ENCODE data around the gene ANKRD33B.
A peak's percentile ranks its signal among the peaks of the same experiment; 100 is the strongest.

Gene ANKRD33B

DNA sequence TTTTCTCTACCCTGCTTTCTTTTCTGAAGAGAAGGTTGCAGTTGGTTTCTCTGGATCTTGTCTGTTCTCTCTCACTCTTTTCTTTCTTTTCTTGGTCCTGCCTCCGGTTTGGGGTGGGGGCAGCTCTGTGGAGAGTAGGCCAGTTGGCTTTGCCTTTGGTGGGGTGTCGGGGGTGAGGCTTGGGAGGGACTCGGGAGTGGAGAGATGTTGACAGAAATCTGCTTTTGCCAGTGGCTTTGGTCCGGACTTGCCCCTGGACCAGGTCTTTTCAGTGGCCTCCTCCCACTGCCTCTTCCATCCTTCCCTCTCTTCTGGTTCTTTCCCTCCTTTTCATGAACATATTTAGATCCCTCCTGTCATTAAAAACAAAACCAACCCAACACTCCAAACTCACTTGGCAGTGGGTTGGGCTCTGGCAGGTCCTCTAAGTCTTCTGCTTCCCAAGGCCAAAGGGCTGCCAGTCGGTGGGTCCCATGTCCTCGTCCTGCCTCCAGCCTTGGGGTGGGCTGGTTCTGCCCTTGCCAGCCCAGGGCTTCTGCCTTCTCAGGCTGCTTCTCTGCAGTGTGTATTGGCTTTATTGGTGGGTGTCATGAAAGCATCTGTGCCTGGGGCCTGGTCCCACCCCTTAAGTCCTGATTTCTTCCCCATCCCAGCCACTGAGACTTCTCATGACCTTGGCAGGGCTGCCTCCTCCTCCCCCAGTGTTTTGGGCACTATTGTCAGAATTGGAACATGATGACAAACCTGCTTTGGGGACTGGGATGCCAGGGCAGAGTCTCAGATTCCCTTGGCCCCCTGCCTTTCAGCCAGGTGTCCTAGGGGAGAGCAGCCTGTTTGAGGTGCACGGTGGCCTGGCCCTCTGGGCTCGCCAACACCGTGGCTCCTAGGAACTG is 16.9 kb downstream of the ANKRD33B start:
- DNase-seq: no peak

DNA sequence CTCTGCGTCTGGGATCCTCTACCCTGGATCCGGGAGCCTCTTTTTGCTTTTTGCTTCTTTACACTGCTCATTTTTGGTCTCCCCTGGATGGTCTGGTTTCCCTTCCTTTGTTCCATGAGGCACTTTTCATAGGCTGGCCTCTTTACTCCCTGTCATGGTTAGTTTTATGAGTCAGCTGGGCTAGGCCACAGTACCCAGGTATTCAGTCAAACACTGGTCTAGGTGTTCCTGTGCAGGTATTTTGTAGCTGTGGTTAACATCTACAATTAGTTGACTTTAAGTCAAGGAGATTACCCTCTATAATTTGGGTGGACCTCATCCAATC is 17.5 kb downstream of the ANKRD33B start:
- DNase-seq: no peak

DNA sequence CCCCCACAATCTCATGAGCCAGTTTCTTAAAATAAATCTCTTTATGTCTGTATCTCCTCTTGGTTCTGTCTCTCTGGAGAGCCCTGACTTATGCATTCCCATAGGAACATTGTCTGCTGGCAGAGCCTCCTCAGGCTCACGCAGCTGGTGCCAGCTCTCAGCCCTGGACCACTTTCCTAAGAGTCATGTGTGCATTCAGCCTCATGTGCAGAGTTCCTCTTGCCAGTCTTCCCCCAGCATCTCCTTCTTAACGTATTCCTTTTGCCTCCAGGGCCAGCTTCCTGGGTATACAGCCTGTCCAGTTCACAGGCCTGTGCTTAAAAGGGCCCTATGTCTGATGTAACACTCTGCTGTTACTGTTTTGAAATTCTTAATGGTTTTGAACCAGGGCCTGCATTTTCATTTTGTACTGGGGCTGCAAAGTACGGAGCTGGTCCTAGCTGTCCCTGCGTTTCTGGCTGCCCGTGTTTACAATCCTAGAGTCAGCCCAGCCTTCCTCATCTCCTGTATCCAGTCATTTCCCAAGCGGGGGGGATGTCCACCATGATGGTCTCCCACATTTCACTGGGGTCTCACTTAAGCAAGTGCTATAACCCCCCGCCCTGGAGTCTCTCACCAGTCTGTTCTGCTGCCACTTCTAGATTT is 18.1 kb downstream of the ANKRD33B start:
- no peak for DNase-seq

DNA sequence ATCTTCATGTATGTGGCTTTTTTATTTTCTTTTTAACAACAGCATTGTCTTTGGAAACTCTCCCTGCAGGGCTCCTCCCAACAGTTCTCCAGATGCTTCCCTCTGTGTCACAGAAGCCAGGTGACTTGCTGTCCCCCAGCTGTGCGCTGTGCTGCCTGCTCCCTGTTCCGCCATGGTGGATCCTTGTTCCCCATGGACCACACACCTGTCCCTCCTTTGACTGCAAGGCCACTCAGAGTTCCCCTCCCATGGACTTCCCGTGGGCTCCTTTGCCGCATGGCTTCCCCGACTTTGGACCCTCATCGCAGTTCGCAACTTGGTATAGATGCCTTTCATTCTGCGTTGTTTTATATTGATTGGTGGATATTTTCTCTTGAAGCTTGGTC is 18.6 kb downstream of the ANKRD33B start:
- DNase-seq: no peak

DNA sequence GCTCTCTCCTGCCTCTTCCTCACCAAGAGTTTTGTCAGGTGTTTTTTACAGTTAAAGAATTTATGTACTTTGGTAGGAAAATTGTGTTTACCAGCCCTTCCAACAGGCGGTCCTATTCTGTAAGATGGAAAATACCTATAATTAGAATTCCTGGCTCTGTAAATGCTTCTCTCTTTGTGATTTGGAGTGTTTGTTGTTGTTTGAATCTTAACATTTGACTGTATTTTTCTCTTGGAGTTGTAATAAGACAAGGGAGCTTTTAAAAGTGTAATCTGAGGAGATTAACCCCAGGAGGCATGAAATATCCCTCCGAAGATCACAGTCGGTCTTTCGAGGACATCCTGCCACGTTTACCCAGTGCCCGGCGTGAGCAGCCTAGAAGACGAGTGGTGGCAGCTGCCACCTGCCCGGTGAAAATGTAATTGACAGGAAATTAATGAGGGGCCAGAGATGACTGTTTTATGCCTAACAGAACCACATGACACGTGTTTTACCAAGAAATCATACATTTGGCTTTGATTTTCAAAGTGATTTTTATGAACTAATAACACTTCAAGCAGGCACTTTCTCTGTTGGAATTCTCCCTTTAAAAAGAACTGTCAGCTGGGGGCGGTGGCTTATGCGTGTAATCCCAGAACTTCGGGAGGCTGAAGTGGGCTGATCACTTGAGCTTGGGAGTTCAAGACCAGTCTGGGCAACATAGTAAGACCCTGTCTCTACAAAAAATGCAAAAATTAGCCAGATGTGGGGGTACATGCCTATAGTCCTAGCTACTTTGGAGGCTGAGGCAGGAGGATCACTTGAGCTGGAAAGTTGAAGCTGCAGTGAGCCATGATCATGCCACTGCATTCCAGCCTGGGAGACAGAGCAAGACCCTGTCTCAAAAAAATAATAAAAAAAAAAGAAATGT is 20.0 kb downstream of the ANKRD33B start:
- DNase-seq: no peak

DNA sequence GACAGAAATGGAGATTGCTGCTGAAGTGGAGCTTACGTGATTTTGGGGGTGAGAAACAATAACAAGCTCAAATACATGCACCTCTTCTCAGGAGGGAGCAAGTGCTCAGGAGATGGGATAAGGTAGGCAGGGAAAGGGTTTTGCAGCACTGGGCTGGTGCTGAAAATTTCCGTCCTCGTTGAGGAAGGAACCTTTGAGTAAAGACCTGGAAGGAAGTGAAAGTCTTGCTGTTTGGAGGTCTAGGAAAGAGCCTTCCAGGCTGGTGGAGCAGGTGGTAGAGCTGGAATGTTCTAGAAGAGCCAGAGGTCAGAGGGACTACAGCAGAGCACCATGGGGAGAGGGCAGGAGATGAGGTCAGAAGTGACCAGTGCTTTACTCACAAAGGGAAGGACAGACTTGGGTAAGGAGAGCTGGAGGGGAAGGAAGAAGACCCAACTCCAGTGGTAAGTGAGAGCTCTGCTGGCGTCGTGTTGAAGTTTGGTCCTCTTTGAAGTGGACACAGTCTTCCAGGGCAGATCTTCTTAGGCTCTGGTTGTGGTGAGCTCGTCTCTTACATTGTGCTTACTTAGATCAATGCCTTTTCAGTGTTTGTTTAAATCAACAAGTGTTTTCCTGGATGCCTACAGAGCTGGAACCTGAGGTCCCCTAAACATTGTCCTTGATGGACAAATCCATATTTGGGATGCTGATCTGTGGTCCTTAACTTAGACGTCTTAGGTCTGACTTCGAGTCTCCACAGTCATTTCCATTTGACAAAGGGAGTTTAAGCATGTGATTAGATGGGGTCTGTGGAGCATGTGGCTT is 21.0 kb downstream of the ANKRD33B start:
- DNase-seq: no peak

DNA sequence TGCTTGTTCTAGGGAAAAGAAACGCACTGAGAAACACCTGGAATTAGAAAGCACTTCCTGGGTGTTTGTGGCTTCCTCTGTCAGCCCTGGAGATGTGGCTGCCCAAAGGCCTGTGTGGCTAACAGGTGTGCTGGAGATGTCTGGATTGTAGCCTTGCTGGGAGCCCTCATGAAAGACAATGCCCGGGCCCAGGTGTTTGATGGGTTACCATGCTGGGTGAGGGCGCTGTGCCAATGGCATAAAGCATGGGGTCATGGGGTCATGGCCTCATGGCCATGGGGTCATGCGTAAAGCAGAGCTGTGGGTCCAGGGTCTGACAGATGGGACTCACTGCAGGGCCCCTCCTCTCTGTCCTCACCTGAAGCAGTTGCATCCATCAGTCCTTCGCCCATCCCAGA is 21.6 kb downstream of the ANKRD33B start:
- no peak for DNase-seq

DNA sequence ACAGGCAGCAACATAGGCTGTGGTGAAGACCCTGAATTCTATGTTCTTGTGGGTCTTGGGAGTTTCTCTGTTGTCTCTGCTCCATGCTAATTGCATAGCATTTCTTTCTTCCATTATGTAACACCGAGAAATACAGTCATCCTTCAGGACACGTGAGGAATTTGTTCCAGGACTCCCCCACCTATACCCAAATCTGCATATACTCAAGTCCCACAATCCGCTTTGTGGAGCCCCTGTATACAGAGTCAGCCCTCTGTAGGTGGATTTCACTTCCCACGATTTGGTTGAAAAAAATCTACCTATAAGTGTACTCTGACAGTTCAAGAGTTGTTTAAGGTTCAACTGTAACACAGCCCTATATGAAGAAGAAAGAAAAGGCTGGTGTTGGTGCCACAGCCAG is 22.1 kb downstream of the ANKRD33B start:
- no peak for DNase-seq

DNA sequence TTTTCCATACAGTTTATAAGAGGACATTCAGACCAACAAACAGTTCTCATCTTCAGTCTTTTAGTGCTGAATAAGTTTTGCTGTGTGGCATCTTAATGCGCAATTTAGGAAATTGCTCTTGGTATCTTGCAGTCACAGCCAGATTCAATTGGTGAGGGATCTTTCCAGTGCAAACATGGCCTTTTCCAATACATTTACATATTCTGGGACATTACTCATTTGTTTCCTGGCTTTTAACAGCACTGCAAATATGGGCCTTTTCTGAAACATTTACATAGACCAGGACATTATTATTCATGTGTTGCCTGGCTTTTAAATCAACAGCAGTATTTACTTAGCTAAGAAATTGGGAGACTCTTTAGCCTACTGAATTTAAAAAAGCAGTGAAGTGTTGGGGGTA is 22.7 kb downstream of the ANKRD33B start:
- DNase-seq: no peak

DNA sequence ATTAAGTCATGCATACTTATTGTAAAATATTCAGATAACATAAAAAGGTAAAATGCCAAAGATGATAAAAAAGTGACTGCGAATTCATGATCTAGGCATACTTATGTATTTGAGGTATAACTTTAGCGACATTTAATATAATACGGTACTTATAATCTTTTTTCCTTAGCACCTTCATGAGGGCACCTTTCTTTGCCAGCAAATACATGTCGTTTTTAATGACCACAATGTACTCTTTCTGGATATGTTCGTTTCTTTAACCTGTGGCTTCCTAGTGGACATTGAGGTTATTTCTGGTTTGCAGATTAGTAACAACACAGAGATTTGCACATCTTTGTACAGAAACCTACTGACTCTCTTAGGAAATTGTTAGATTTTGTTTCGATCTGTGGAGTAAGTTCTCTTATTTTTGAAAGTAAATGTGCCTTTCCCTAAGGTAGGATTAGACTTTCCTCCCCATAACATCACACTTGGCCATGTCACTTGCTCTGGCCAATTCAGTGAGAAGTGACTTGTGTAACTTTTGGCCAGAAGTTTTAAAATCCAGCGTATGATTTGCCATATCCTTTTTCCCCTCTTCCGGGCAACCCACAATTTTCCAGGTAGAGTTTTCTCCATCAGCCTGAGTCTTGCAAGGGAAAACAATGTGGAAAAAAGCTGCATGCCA is 24.4 kb downstream of the ANKRD33B start:
- no peak for DNase-seq

DNA sequence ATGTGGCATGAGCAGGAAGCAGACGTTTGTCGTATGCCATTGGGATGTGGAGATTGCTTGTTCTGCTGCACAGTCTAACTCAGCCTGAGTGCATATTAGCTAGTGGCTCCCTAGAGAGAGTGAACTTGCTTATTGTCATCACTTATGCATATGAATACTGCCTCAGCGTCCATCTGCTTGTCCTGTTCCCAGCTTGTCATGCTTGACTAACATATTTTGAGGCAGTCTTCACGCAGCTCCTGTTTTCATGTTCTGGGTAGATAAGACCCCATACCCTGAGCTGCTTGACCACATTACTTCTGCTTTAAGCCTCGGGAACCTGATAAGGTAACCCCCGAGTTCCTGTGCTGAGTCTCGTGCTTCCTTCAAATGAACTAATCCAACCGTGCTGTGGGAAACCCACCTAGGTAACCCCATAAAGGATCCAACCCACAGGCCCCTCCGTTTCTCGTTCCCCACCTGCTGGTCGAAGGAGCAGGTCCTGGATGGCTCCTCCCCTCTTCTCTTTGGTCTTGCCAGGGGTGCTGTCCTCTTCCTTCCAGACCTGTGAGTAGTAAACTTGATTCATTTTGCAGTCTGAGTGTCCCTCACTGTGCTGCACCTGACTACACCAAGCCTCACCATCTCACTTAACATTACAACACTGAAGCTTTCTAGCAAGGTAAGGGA is 25.0 kb downstream of the ANKRD33B start:
- DNase-seq: no peak

DNA sequence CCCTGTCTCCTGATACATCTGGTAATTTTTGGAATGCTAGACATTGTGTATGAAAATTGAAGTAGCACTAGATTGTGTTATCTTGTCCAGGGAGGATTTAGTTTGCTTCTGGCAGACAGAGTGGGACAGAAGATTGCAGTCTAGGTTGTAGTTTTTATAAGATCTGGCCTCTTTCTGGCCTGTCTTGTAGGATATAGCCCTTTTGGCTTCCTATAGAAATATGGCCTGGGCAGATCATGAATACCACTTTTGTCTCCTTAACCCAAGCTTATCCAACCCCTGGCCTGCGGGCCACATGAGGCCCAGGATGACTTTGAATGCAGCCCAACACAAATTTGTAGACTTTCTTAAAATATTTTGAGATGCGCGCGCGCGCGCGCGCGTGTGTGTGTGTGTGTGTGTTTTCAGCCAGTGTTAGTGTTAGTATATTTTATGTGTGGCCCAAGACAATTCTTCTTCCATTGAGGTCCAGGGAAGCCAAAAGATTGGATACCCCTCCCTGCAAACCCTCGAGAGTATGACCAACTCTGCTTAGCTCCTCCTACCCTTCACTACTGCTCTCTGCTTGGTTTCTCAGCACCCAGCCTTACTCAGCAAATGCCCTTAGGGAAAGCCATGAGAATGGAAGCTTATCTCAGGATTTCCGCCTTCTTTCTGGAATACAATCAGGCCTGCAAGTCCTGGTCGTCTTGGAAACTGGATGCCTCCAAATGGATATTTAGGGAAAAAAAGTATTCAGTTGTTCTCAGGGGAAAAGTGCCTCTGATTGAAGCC is 26.5 kb downstream of the ANKRD33B start:
- DNase-seq: no peak

DNA sequence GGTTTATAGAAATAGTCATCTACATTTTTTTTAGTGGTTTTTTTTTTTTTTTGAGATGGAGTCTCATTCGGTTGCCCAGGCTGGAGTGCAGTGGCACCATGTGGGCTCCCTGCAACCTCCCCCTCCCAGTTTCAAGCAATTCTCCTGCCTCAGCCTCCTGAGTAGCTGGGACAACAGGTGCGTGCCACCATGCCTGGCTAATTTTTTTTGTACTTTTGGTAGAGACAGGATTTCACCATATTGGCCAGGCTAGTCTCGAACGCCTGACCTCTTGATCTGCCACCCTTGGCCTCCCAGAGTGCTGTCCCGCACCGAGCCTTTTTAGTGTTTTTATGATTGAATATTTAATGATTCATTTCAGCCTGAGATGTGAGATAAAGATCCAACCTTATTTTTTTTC is 27.3 kb downstream of the ANKRD33B start:
- DNase-seq: no peak

DNA sequence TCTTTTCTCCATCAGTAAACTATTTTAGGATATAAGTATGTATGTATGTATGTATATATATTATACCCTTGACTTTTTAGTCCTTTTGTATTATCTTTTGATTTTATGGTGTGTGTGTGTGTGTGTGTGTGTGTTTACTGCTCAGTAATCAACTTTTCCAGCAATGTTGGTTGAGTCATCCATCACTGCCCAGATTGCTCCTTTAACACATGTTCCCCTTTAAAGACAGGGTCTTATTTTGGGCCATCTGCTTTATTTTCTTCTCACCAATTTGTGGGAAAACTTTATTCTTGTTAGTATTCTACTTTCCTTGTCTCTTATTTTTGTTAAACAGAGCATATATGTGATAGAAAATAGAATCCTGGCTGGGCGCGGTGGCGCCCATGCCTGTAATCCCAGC is 28.1 kb downstream of the ANKRD33B start:
- no peak for DNase-seq

DNA sequence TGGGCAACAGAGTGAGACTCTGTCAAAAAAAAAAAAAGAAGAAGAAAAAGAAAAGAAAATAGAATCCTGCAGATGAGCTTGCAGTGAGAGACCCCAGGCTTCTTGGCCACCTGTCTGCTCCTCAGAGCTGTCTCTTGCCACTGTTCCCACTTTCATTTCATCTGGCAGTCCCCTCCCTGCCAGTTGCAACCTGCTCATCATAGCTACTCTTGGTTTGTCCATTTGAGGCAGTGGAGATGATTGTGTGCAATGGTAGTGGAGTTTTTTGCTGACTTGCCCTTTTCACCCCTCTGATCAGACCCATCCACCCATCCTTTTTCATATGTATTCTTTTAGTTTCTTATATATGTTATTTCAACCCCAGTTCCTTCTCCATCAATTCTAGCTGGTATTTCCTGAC is 28.7 kb downstream of the ANKRD33B start:
- DNase-seq: no peak

DNA sequence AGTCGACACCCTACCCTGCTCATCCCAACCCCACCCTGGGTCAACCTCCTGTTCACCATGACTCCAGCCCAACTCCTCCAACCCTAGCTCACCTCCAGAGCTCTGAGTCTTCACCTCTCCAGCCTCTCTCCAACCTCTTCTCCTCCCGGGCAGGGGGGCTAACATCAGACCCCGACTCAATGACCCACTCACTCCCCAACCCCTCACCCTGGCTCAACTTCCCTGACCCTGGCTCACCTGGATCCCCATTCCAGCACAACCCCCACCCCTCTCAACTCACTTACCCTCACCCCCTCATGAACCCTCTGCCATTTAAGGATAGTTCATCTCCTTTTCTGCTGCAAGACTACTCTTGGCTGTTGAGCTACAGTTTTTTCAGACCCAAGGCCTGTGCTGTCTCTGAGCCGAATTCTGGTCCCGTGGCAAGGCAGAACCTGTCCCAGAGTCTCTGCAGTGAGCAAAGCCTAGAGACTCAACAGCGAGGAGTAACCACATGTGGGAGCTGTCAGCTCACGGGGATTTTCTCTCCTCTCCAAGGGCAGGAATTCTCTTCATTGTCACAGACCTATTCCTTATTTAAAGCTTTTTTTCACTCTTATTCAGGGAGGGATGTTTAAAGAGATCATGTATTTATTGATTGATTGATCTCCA is 29.8 kb downstream of the ANKRD33B start:
- no peak for DNase-seq

DNA sequence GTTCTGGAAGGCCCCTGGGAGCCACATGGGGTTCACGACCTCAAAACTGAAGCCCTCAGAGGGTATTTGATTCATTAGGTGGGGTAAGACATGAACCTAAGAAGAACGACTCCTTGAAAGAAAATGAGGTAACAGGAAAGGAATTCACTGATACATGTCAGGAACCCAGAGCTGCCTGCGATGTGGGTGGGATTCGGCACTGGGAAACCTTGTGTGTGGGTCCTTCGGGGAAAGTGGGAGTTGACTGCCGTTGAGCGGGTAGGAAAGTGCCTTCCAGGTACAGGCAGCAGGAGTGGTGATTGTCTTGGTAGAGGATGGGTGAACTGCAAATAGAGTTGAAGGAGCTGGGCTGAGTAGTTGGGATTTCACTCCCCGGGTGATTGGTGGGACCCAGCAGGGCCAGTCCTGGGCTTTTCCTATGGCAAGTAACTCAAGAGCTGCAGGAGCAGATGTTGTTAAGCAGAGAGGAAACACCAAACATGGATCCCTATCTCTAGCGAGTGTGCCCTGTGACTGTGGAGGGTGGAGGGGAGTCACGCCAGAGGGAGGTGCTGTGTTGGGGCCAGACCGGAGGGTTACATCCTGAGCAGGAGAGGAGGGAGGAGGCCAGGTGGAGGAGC is 30.8 kb downstream of the ANKRD33B start:
- DNase-seq: no peak

DNA sequence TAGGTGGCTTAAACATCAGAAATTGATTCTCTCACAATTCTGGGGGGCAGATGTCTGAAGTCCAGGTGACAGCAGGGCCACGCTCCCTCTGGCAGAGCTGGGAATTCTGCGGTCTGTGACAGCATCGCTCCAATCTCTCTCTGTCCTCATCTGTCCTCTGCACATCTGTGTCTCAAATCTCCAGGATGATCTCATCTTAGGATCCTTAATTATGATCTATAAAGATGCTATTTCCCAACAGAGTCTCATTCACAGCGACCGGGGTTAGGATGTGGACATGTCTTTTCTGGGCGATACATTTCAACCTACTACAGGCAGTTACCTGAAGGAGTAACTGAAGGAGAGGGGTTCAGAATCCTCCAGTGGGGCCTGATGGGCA is 31.4 kb downstream of the ANKRD33B start:
- no peak for DNase-seq

DNA sequence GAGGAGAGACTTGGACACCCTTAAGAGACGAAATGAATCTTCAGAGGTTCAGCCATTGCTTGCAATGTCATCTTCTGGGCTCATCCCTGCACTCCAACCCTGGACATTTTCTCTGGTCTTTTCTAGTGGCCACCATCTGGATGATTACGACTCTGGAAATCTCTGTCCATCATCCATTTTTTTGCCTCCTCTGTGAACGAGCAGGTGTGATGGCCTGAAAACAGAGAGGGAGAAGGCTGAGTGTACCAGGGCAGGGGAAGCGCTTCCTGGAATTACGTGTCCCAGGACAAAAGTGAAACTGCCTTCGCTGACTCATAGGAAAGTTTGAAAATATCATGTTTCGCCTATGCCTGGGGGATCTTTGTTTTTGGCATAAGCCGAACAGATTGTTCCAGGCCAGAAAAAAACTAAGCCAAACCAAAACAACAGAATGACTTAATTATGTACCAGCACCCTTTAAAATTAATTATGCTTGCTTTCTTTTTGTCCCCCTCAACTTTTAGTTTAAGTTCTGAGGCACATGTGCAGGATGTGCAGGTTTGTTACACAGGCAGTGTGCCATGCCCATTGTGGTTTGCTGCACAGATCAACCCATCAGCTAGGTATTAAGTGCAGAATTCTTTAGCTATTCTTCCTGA is 31.9 kb downstream of the ANKRD33B start:
- DNase-seq: peak; percentile 82
